GM20000 (cell line): ENCODE results near the gene ARL6IP5.

Experiments used
- DNase-seq: peaks from one replicate; pipeline ENCODE4 v3.0.0; 2012; ENCODE audit warnings: low spot score
- CTCF ChIP-seq: IDR thresholded peaks from 2 replicates; pipeline ENCODE4 v1.5.1; 2012; ENCODE audit warnings: mild to moderate bottlenecking, control low read depth; ENCODE audit errors: extremely low read depth, missing control alignments

ARL6IP5 gene

DNA sequence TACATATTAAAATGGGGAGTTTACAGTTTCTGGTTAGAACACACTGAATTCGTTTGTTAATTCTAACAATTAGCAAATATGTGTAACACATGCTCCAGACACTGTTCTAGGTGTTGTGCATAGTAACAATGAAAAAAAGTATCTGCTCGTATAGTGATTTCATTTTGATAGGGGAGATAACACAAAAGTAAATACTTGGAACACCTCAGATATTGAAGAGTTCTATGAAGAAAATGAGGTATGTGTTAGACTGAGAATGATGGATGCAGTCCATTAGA, 25.9 kb upstream of the ARL6IP5 start:
- no peak for TF ChIP-seq CTCF
- DNase-seq: no peak

DNA sequence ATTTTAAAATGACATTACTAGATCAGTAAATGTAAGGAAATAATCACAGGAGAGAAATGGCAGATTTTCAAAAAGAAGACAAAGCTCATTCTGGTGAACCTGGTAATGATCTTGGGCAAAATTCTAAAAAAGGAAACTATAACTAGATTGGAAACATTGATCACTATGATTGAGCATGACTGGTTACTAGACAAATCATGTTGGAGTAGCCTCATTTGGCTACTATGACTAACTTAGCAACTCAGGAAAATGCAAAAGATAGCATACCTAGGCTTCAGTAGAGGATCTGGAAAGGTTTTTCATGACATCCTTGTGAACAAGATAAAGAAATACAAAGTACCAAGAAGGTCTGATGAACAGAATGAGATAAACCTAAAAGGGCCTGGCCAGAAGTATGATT, 25.0 kb upstream of the ARL6IP5 start:
- no peak for DNase-seq
- TF ChIP-seq CTCF: no peak

- no peak for TF ChIP-seq CTCF
These were observed 21.1 kb upstream of the ARL6IP5 start for GRCh38 chr3:69063636-69064035.

DNA sequence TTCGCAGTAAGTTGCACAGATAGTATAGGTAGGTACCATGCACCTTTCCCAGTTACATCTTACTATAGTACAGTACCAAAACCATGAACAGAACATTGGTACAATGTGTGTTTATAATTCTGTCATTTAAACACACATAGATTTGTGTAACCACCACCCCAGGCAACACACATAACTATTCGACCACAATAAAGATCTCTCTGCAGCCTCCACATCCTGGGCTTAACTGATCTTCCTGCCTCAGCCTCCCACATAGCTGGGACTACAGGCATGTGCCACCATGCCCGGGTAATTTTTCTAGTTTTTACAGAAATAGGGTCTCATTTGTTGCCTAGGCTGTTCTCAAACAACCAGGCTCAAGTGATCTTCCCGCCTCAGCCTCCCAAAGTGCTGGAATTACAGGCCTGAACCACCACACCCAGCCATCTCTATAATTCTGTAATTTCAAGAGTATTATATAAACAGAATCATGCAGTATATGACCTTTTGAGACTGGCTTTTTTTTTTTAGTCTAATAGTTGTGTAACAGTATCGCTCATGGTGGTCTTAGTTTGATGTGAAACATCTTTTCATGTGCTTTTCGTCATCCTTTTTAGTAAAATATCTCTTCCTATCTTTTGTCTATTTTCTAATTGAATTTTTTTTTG, 19.3 kb upstream of the ARL6IP5 start:
- no peak for TF ChIP-seq CTCF
- no peak for DNase-seq

More at GRCh38 chr3:69063636-69064035, 21.1 kb upstream of the ARL6IP5 start:
- DNase-seq: no peak

- TF ChIP-seq CTCF: no peak
- no peak for DNase-seq
These were observed 18.6 kb upstream of the ARL6IP5 start for GRCh38 chr3:69066121-69066520.

- DNase-seq: no peak
- no peak for TF ChIP-seq CTCF
These were observed 11.8 kb upstream of the ARL6IP5 start for GRCh38 chr3:69072928-69073327.

GRCh38 chr3:69079269-69080159, 5.2 kb upstream of the ARL6IP5 start:
- TF ChIP-seq CTCF: no peak
- DNase-seq: peak; percentile 18
